Measurements from ENCODE around the gene PIGC. TPM values are rescaled to one million over a fixed set of nuclear protein-coding genes. Genes with fewer than 3 reads are reported as not detected.

The PIGC gene
- total RNA-seq, 2 donors from 2014 or later = 16.5 to 18.4 TPM

- H3K36me3 ChIP-seq (replicated peaks in 1 of 2; ENCODE audit: insufficient read depth in 1 of 2, low read depth in 2 of 2) = no peaks in the 10 kb centered on the region
- peak overlapping the region; percentile 37 to 74 (median 54) for H3K27ac ChIP-seq
- H3K9me3 ChIP-seq = no peaks in the 10 kb centered on the region
- peaks cover 74% of the 10 kb centered on the region for H3K4me1 ChIP-seq
- intact Hi-C loops (cut with DNase I) = no loop called here
- ATAC-seq = peak; percentile 75
- TF ChIP-seq CTCF (IDR thresholded peaks at IDR 0.05) (no peak), POLR2A (IDR thresholded peaks at IDR 0.05) (no peak)
- DNase-seq = no peak
- no peaks in the 10 kb centered on the region for H3K27me3 ChIP-seq
- H3K4me3 ChIP-seq = no peak overlapping the region
Observed at GRCh38 chr1:172473842-172474241, 30.0 kb upstream of the PIGC start.

- Histone ChIP-seq H3K27ac (peak overlapping the region; percentile 37 to 74 (median 54)), H3K4me1 (peaks cover 74% of the 10 kb centered on the region), H3K9me3 (no peaks in the 10 kb centered on the region), H3K36me3 (replicated peaks in 1 of 2; ENCODE audit: insufficient read depth in 1 of 2, low read depth in 2 of 2) (no peaks in the 10 kb centered on the region), H3K4me3 (no peak overlapping the region), H3K27me3 (no peaks in the 10 kb centered on the region)
- peak; percentile 33 for ATAC-seq
- TF ChIP-seq POLR2A (IDR thresholded peaks at IDR 0.05) (no peak), CTCF (IDR thresholded peaks at IDR 0.05) (no peak)
- WGBS, 2 donors = 28 to 33% methylated on average over 3 of the region's 3 CpGs
- peak in 1 of 4 donors; percentile 20 for DNase-seq
- intact Hi-C loops (cut with DNase I) = no loop called here
Observed at GRCh38 chr1:172473302-172473701, 29.4 kb upstream of the PIGC start.

- H3K9me3 ChIP-seq = no peaks in the 10 kb centered on the region
- TF ChIP-seq POLR2A (IDR thresholded peaks at IDR 0.05) (no peak), CTCF (IDR thresholded peaks at IDR 0.05) (no peak)
- DNase-seq = no peak
- peak overlapping the region in 3 of 4 donors; percentile 44 to 74 (median 57) for H3K27ac ChIP-seq
- H3K27me3 ChIP-seq = no peaks in the 10 kb centered on the region
- intact Hi-C loops (cut with DNase I) = no loop called here
- peaks cover 75% of the 10 kb centered on the region for H3K4me1 ChIP-seq
- 25 to 28% methylated on average over 1 of the region's 1 CpG for WGBS, 2 donors
- ATAC-seq = no peak
- H3K4me3 ChIP-seq = no peak overlapping the region
- no peaks in the 10 kb centered on the region for H3K36me3 ChIP-seq (replicated peaks in 1 of 2; ENCODE audit: insufficient read depth in 1 of 2, low read depth in 2 of 2)
Observed at GRCh38 chr1:172472495-172472894, 28.6 kb upstream of the PIGC start.

GRCh38 chr1:172471666-172472065 lies 27.8 kb upstream of the PIGC start:
- no peaks in the 10 kb centered on the region for H3K9me3 ChIP-seq
- peaks cover 76% of the 10 kb centered on the region for H3K4me1 ChIP-seq
- H3K27ac ChIP-seq = peak overlapping the region in 2 of 4 donors; percentile 57 to 74
- 83 to 89% methylated on average over 1 of the region's 1 CpG for WGBS, 2 donors
- no peaks in the 10 kb centered on the region for H3K36me3 ChIP-seq (replicated peaks in 1 of 2; ENCODE audit: insufficient read depth in 1 of 2, low read depth in 2 of 2)
- H3K27me3 ChIP-seq = no peaks in the 10 kb centered on the region
- no peak for ATAC-seq
- no peak overlapping the region for H3K4me3 ChIP-seq
- no peak for TF ChIP-seq CTCF (IDR thresholded peaks at IDR 0.05)
- TF ChIP-seq POLR2A (IDR thresholded peaks at IDR 0.05) = no peak
- no peak for DNase-seq
- intact Hi-C loops (cut with DNase I) = no loop called here

GRCh38 chr1:172470149-172470548 lies 26.3 kb upstream of the PIGC start:
- WGBS, 2 donors = 20 to 26% methylated on average over 2 of the region's 2 CpGs
- intact Hi-C loops (cut with DNase I) = no loop called here
- ATAC-seq = no peak
- H3K4me1 ChIP-seq = peaks cover 77% of the 10 kb centered on the region
- H3K4me3 ChIP-seq = no peak overlapping the region
- H3K27ac ChIP-seq = peak overlapping the region in 2 of 4 donors; percentile 5 to 23
- H3K36me3 ChIP-seq (replicated peaks in 1 of 2; ENCODE audit: insufficient read depth in 1 of 2, low read depth in 2 of 2) = no peaks in the 10 kb centered on the region
- H3K9me3 ChIP-seq = no peaks in the 10 kb centered on the region
- TF ChIP-seq POLR2A (IDR thresholded peaks at IDR 0.05) (no peak), CTCF (IDR thresholded peaks at IDR 0.05) (no peak)
- DNase-seq = no peak
- H3K27me3 ChIP-seq = no peaks in the 10 kb centered on the region

All from body of pancreas (tissue), 4 donors.